Measurements from ENCODE around the gene SCP2. TPM values are rescaled to one million over a fixed set of nuclear protein-coding genes. Genes with fewer than 3 reads are reported as not detected.
A peak's percentile ranks its signal among the peaks of the same experiment; 100 is the strongest.

SCP2 gene
- total RNA-seq, 1 donor from 2014 or later = 26.3 TPM

- no peak for TF ChIP-seq CTCF (IDR thresholded peaks at IDR 0.05)
- H3K9me3 ChIP-seq = no peaks in the 10 kb centered on the region
- no peaks in the 10 kb centered on the region for H3K27me3 ChIP-seq
- intact Hi-C loops (cut with DNase I) = no loop called here
- no peak overlapping the region for H3K27ac ChIP-seq
- DNase-seq (ENCODE audit: low spot score in 2 of 2) = no peak
- peaks cover 0 to 6% of the 10 kb centered on the region in 2 donors for H3K4me1 ChIP-seq
- no peak overlapping the region for H3K4me3 ChIP-seq
- H3K36me3 ChIP-seq = no peaks in the 10 kb centered on the region
Observed at GRCh38 chr1:52917156-52917555, 9.9 kb upstream of the SCP2 start.

- H3K36me3 ChIP-seq = no peaks in the 10 kb centered on the region
- H3K27ac ChIP-seq = no peak overlapping the region
- no peaks in the 10 kb centered on the region for H3K9me3 ChIP-seq
- no peak for DNase-seq (ENCODE audit: low spot score in 2 of 2)
- TF ChIP-seq CTCF (IDR thresholded peaks at IDR 0.05) = no peak
- H3K4me3 ChIP-seq = no peak overlapping the region
- H3K27me3 ChIP-seq = no peaks in the 10 kb centered on the region
- peaks cover 0 to 6% of the 10 kb centered on the region in 2 donors for H3K4me1 ChIP-seq
- intact Hi-C loops (cut with DNase I) = no loop called here
Observed at GRCh38 chr1:52917581-52917980, 9.5 kb upstream of the SCP2 start.

- no peak for DNase-seq (ENCODE audit: low spot score in 2 of 2)
- TF ChIP-seq CTCF (IDR thresholded peaks at IDR 0.05) = no peak
- Histone ChIP-seq H3K4me3 (no peak overlapping the region), H3K9me3 (no peaks in the 10 kb centered on the region), H3K27ac (no peak overlapping the region), H3K27me3 (no peaks in the 10 kb centered on the region), H3K36me3 (no peaks in the 10 kb centered on the region), H3K4me1 (peaks cover 0 to 6% of the 10 kb centered on the region in 2 donors)
- intact Hi-C loops (cut with DNase I) = no loop called here
Observed at GRCh38 chr1:52918201-52918600, 8.9 kb upstream of the SCP2 start.

GRCh38 chr1:52919051-52919722 lies 7.9 kb upstream of the SCP2 start:
- intact Hi-C loops (cut with DNase I) = no loop called here
- H3K9me3 ChIP-seq = no peaks in the 10 kb centered on the region
- no peaks in the 10 kb centered on the region for H3K36me3 ChIP-seq
- no peak overlapping the region for H3K4me3 ChIP-seq
- DNase-seq (ENCODE audit: low spot score in 2 of 2) = no peak
- H3K27ac ChIP-seq = no peak overlapping the region
- no peak for TF ChIP-seq CTCF (IDR thresholded peaks at IDR 0.05)
- H3K27me3 ChIP-seq = no peaks in the 10 kb centered on the region
- peaks cover 0 to 6% of the 10 kb centered on the region in 2 donors for H3K4me1 ChIP-seq

GRCh38 chr1:52919723-52920483 lies 7.2 kb upstream of the SCP2 start:
- Histone ChIP-seq H3K4me3 (peak overlapping the region in 1 of 2 donors; percentile 78), H3K4me1 (peaks cover 0 to 6% of the 10 kb centered on the region in 2 donors), H3K27me3 (no peaks in the 10 kb centered on the region), H3K27ac (peak overlapping the region in 1 of 2 donors; percentile 93), H3K36me3 (no peaks in the 10 kb centered on the region), H3K9me3 (no peaks in the 10 kb centered on the region)
- intact Hi-C loops (cut with DNase I) = loop anchor here (5.0 to 10.0 kb wide), 4 partner anchors 195 to 555 kb away; partner anchors contain the start of genes CC2D1B, LRP8, ORC1 and PRPF38A
- no peak for DNase-seq (ENCODE audit: low spot score in 2 of 2)
- no peak for TF ChIP-seq CTCF (IDR thresholded peaks at IDR 0.05)
